Glutamatergic neuron (in vitro differentiated cells): ENCODE measurements around the gene SDR9C7. TPM values are rescaled to one million over a fixed set of nuclear protein-coding genes. Genes with fewer than 3 reads are reported as not detected.

Source experiments
- DNase-seq: peaks from one replicate; pipeline ENCODE4 v3.0.0; 2022
- H3K27ac Mint-ChIP-seq: one replicate; pipeline ENCODE4 v1.8.0; 2020; ENCODE audit warnings: mild to moderate bottlenecking, mixed read lengths, inconsistent platforms; ENCODE audit not compliant: unreplicated experiment
- H3K27me3 Mint-ChIP-seq: one replicate; pipeline ENCODE4 v1.8.0; 2020; ENCODE audit warnings: mild to moderate bottlenecking, moderate library complexity, mixed read lengths, inconsistent platforms; ENCODE audit not compliant: unreplicated experiment
- H3K36me3 Mint-ChIP-seq: one replicate; pipeline ENCODE4 v1.8.0; 2020; ENCODE audit warnings: mild to moderate bottlenecking, mixed read lengths, inconsistent platforms; ENCODE audit not compliant: unreplicated experiment
- H3K4me1 Mint-ChIP-seq: one replicate; pipeline ENCODE4 v1.8.0; 2020; ENCODE audit warnings: mild to moderate bottlenecking, low read depth, mixed read lengths, inconsistent platforms; ENCODE audit not compliant: unreplicated experiment
- H3K4me3 Mint-ChIP-seq: one replicate; pipeline ENCODE4 v1.8.0; 2020; ENCODE audit warnings: mild to moderate bottlenecking, mixed read lengths, inconsistent platforms; ENCODE audit not compliant: unreplicated experiment
- H3K9me3 Mint-ChIP-seq: one replicate; pipeline ENCODE4 v1.8.0; 2020; ENCODE audit warnings: mild to moderate bottlenecking, moderate library complexity, mixed read lengths, inconsistent platforms; ENCODE audit not compliant: unreplicated experiment
- total RNA-seq: library from RNA; stranded (reverse); fragmentation: NEBNext Ultra II Directional; extraction: Animal tissue kit (Norgen Biotek cat#: 25700); gene quantifications from one replicate; pipeline ENCODE4 v1.2.1, GENCODE V29; 2021; ENCODE audit not compliant: unreplicated experiment
- TF ChIP-seq, protein P1 (sequence below): fragments of 200-600 bp; sonication (generic); IDR thresholded peaks from one replicate; pipeline ENCODE4 v1.5.0; 2021; ENCODE audit not compliant: partially characterized antibody, unreplicated experiment

Gene SDR9C7
- total RNA-seq, 1 donor from 2014 or later: 0.39 TPM

DNA sequence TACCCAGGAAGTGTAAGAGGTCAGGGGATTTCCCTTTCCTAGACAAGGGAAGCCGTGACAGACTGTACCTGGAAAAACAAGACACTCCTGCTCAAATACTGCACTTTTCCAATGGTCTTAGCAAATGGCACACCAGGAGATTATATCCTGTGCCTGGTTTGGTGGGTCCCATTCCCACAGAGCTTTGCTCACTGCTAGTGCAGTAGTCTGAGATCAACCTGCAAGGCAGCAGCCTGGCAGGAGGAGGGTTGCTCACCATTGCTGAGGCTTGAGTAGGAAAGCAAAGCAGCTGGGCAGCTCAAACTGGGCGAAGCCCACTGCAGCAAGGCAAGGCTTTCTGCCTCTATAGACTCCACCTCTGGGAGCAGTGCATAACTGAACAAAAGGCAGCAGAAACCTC, 24.2 kb upstream of the SDR9C7 start:
- Mint-ChIP-seq H3K27ac (no peak overlapping the region), H3K36me3 (peaks cover 10% of the 10 kb centered on the region), H3K27me3 (peaks cover 2% of the 10 kb centered on the region), H3K4me1 (no peaks in the 10 kb centered on the region), H3K4me3 (no peak overlapping the region), H3K9me3 (peaks cover 12% of the 10 kb centered on the region)
- TF ChIP-seq, protein P1, sequence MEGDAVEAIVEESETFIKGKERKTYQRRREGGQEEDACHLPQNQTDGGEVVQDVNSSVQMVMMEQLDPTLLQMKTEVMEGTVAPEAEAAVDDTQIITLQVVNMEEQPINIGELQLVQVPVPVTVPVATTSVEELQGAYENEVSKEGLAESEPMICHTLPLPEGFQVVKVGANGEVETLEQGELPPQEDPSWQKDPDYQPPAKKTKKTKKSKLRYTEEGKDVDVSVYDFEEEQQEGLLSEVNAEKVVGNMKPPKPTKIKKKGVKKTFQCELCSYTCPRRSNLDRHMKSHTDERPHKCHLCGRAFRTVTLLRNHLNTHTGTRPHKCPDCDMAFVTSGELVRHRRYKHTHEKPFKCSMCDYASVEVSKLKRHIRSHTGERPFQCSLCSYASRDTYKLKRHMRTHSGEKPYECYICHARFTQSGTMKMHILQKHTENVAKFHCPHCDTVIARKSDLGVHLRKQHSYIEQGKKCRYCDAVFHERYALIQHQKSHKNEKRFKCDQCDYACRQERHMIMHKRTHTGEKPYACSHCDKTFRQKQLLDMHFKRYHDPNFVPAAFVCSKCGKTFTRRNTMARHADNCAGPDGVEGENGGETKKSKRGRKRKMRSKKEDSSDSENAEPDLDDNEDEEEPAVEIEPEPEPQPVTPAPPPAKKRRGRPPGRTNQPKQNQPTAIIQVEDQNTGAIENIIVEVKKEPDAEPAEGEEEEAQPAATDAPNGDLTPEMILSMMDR: no peak
- DNase-seq: no peak

DNA sequence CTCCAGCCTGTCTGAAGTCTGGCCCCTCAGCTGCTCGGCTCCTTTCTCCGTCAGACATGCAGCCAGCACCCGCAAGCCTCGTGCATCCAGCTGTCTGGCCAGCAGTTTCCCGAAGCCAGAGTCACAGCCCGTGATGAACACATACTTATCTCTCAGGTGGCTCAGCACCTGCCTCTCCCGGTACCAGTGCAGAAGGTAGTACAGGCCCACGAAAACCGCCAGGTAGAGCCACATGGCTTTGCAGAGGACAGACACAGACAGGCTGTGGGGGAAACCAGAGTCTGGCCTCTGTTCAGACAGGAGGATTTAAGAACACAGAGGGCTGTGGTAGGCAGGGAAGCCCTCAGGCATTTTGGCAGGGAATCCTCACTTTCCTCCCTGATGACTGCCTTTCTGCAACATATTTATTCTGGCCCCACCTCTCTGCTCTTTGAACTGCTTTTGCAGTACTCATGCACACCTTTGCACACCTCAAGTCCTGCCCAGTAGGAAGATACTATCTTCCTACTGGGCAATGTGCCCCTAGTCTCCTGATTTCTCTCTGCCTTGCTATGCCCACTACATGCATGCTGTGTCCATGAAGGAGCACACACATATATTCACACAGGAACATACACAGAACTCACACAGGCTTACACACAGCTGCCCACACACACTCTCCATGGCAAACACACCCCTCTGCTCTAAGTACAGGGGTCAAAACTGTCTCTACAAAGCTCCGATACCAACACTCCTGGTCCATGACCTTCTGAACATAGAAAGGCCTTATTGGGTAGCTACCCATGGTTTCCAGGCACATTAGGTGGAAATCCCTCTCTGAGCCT, 23.2 kb upstream of the SDR9C7 start, which contains the start of gene RDH16:
Gene RDH16 (minus strand): TSS at position 380 of the 824 bp plus-strand sequence. CDS start 146 bp downstream, at position 234.
- H3K4me3 Mint-ChIP-seq: no peak within 1 kb of the TSS
- H3K4me1 Mint-ChIP-seq: no peaks in the 10 kb centered on the region
- H3K27me3 Mint-ChIP-seq: peaks cover 2% of the 10 kb centered on the region
- no peak for DNase-seq
- no peak within 1 kb of the TSS for H3K27ac Mint-ChIP-seq
- peaks cover 9% of the 10 kb centered on the region for H3K9me3 Mint-ChIP-seq
- TF ChIP-seq, protein P1: no peak
- peaks cover 15% of the 10 kb centered on the region for H3K36me3 Mint-ChIP-seq

DNA sequence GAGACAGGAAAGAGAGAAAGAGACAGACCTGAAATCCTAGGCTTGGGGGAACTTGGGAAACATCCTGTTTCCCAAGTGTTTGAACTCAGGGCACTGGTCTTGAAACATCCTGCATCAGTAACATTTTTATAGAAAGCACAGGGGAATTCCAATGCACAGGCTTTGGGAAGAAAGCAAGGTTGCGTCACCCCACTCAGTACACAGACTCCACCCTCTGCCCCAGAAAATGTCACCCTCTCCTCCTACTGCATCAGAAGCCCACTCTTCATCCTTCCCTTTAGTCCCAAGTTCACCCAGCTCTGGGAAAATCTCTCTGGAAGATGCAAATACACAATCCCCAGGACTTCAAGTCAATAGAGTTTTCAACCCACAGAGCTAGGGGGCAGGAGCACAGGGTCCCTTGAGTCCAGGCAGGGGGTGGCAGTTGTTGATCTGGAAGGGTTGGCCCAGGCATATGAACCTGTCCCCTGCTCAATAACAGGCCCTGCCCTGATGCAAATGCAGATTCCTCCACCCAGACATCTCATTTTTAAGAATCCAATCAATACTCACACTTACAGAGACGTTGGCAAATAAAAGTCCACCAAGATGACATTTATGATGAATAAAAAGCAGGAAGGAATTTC, 21.5 kb upstream of the SDR9C7 start:
- TF ChIP-seq, protein P1: no peak
- peaks cover 2% of the 10 kb centered on the region for H3K27me3 Mint-ChIP-seq
- H3K36me3 Mint-ChIP-seq: peaks cover 7% of the 10 kb centered on the region
- H3K4me1 Mint-ChIP-seq: no peaks in the 10 kb centered on the region
- H3K4me3 Mint-ChIP-seq: no peak overlapping the region
- peaks cover 6% of the 10 kb centered on the region for H3K9me3 Mint-ChIP-seq
- no peak overlapping the region for H3K27ac Mint-ChIP-seq
- no peak for DNase-seq

DNA sequence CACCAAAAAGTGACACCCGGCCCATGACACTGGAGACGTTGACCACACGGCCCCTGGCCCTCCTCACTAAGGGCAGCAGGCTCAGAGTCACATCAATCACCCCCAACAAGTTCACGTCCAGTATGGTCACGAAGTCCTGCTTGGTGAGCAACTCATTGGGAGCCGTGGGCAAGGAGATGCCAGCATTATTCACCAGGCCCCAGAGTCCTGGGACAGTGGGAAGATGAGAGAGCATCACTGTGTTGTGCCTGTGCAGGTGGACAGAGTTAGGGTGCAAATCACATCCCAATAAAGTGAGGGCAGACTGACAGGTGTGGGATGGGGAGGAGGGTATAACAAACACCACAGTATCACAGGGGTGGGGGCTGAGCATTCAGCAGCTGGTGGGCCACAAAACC, 20.7 kb upstream of the SDR9C7 start:
- Mint-ChIP-seq H3K9me3 (peaks cover 6% of the 10 kb centered on the region), H3K27me3 (no peaks in the 10 kb centered on the region), H3K4me3 (no peak overlapping the region), H3K36me3 (peaks cover 7% of the 10 kb centered on the region), H3K27ac (no peak overlapping the region), H3K4me1 (no peaks in the 10 kb centered on the region)
- TF ChIP-seq, protein P1: no peak
- DNase-seq: no peak
